Activated CD8-positive, alpha-beta memory T cell treated with anti-CD3 and anti-CD28 coated beads, Interleukin-2, amount 10 ng/mL, durations not matched to agents 7 days and 5 days (primary cell): ENCODE measurements around the gene STAC3. TPM values are rescaled to one million over a fixed set of nuclear protein-coding genes. Genes with fewer than 3 reads are reported as not detected.

Source experiments
- ATAC-seq: fragments of 150-1000 bp; cut with Tn5 transposase; one replicate; pipeline ENCODE4 v1.10.0; 2021; ENCODE audit warnings: moderate library complexity
- CTCF ChIA-PET: fragments of 350-600 bp; sonication (Branson Sonifier 250); formaldehyde crosslinking; loops from one replicate; lab custom pipeline; 2021; ENCODE audit warnings: antibody characterized with exemption; lab: Charles Lee
- DNase-seq: peaks from one replicate; pipeline ENCODE4 v3.0.0-alpha.2; 2020
- H3K27ac Mint-ChIP-seq: one replicate; pipeline ENCODE4 v1.8.0; 2021; ENCODE audit warnings: mild to moderate bottlenecking, mixed read lengths
- H3K27me3 Mint-ChIP-seq: one replicate; pipeline ENCODE4 v1.8.0; 2021; ENCODE audit warnings: mixed read lengths
- H3K36me3 Mint-ChIP-seq: one replicate; pipeline ENCODE4 v1.8.0; 2021; ENCODE audit warnings: mild to moderate bottlenecking, mixed read lengths
- H3K4me1 Mint-ChIP-seq: one replicate; pipeline ENCODE4 v1.8.0; 2021; ENCODE audit warnings: mixed read lengths
- H3K4me3 Mint-ChIP-seq: one replicate; pipeline ENCODE4 v1.8.0; 2021; ENCODE audit warnings: mild to moderate bottlenecking, moderate library complexity, mixed read lengths
- H3K9me3 Mint-ChIP-seq: one replicate; pipeline ENCODE4 v1.8.0; 2022; ENCODE audit warnings: low read depth, mixed read lengths
- total RNA-seq, 2 experiments: library from RNA; stranded (reverse); gene quantifications; one replicate each; pipeline ENCODE4 v1.2.3, GENCODE V29; 2021

STAC3 gene
- total RNA-seq, 2 experiments from 2014 or later: 5.4 to 10.0 TPM

GRCh38 chr12:57268264-57268663, 17.3 kb upstream of the STAC3 start:
- no peak for DNase-seq
- Mint-ChIP-seq H3K27me3 (no peaks in the 10 kb centered on the region), H3K36me3 (peaks cover 35% of the 10 kb centered on the region), H3K27ac (peak overlapping the region; percentile 34), H3K4me3 (no peak overlapping the region), H3K4me1 (peaks cover 11% of the 10 kb centered on the region), H3K9me3 (no peaks in the 10 kb centered on the region)
- ATAC-seq: no peak
- CTCF ChIA-PET: interaction anchor here (1.0 to 2.4 kb wide), 4 partner anchors 9 to 190 kb away, joined by 3 to 6 read pairs (median 4); partner anchors contain the start of gene INHBE

- ATAC-seq: no peak
- Mint-ChIP-seq H3K4me3 (no peak overlapping the region), H3K27me3 (no peaks in the 10 kb centered on the region), H3K9me3 (no peaks in the 10 kb centered on the region), H3K27ac (no peak overlapping the region), H3K4me1 (peaks cover 13% of the 10 kb centered on the region), H3K36me3 (peaks cover 30% of the 10 kb centered on the region)
- no peak for DNase-seq
- CTCF ChIA-PET: interaction anchor here (0.7 to 9.5 kb wide), 5 partner anchors 25 to 192 kb away, joined by 3 to 87 read pairs (median 39); partner anchors contain the start of genes GLI1 and INHBE
These were observed 15.7 kb upstream of the STAC3 start for GRCh38 chr12:57266681-57267080.

GRCh38 chr12:57263096-57263495, 12.1 kb upstream of the STAC3 start:
- no peaks in the 10 kb centered on the region for H3K9me3 Mint-ChIP-seq
- H3K27me3 Mint-ChIP-seq: no peaks in the 10 kb centered on the region
- peaks cover 9% of the 10 kb centered on the region for H3K4me1 Mint-ChIP-seq
- H3K4me3 Mint-ChIP-seq: no peak overlapping the region
- ATAC-seq (no peak), DNase-seq (no peak)
- peaks cover 14% of the 10 kb centered on the region for H3K36me3 Mint-ChIP-seq
- CTCF ChIA-PET: interaction anchor here (2.1 to 9.5 kb wide), 5 partner anchors 21 to 214 kb away, joined by 4 to 87 read pairs (median 39); partner anchors contain the start of genes GLI1 and INHBE
- no peak overlapping the region for H3K27ac Mint-ChIP-seq

DNA sequence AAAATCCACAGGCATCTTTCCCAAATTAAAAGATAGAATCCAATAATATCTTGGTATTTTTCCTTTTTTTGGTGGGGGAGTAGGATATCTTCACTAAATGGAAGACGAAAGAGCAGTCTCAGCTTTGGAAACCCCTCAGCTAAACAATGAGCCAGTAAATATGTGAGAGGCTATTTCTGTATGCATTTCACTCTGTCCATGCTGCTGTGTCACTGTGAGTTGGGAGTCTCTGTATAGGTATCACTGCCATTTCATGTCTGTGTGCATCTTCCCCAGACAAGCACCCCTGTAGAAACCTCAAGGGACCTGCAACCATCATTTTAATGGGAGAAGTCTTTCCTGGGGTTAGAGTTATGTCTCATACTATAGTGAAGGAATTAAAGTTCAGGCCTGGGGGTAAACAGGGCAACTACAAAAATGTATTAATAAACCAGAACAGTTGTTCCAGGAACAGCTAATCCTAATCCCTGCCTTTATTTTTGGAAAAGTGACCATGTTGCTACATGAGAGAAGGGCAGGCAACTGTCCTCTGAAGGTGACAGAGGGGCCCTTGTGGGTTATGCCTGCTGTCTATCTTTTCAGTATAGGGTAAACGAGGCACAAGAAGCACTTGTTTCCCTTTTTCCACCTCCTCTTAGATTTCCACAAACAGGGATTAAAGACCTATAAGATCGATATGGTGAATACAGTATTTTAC, 11.3 kb upstream of the STAC3 start:
- DNase-seq: no peak
- Mint-ChIP-seq H3K36me3 (peaks cover 13% of the 10 kb centered on the region), H3K9me3 (no peaks in the 10 kb centered on the region), H3K4me1 (peaks cover 8% of the 10 kb centered on the region), H3K27me3 (no peaks in the 10 kb centered on the region), H3K27ac (no peak overlapping the region), H3K4me3 (no peak overlapping the region)
- no peak for ATAC-seq
- CTCF ChIA-PET: interaction anchor here (0.9 to 9.5 kb wide), 6 partner anchors 12 to 196 kb away, joined by 3 to 87 read pairs (median 22); partner anchors contain the start of genes GLI1, INHBE, SHMT2 and STAC3

DNA sequence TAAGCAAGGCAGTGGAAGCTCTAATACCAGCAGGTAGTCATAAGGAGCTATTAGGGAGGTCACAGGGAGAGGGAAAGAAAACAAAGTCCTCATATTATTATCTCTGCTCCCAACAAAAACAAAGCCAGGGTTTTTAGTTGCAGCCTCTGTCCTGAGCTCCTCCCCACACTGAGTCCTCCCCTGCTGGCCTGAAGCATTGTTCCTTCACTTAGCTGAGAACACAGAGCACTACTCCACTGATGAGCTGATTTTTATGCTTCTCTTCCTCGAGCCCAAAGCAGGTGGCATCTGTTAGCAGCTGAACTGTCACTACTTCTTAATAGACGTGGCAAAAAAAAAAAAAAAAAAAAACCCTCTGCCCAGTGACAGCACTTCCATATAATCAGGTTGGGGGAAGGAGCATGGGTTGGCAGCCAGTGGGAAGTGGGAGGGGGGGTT, 10.5 kb upstream of the STAC3 start:
- Mint-ChIP-seq H3K27ac (no peak overlapping the region), H3K4me3 (no peak overlapping the region), H3K9me3 (no peaks in the 10 kb centered on the region), H3K27me3 (no peaks in the 10 kb centered on the region), H3K4me1 (peaks cover 8% of the 10 kb centered on the region), H3K36me3 (peaks cover 12% of the 10 kb centered on the region)
- ATAC-seq (no peak), DNase-seq (no peak)
- CTCF ChIA-PET: interaction anchor here (0.5 to 9.5 kb wide), 7 partner anchors 11 to 197 kb away, joined by 3 to 87 read pairs (median 5); partner anchors contain the start of genes GLI1, INHBE, SHMT2 and STAC3

DNA sequence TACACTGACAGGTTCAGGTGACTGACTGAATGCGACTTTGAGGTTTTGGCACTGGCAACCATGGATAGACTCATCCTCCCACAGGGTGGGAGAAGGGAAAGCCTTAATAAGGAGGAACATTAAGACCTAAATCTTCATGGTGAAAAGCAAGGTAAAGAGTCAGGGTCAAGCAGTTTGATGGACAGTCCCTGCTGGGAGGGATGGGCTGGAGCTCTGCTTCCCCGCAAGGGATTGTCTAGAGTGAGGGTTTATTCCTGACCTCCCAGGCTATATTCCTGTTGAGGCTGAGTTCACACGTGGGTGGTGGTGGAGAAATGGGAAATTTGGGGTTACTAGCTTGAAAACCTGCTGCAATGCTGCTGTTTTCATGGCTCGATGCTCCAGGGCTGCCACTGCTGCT, 9.4 kb upstream of the STAC3 start:
- peaks cover 8% of the 10 kb centered on the region for H3K4me1 Mint-ChIP-seq
- no peaks in the 10 kb centered on the region for H3K9me3 Mint-ChIP-seq
- no peak overlapping the region for H3K27ac Mint-ChIP-seq
- peaks cover 14% of the 10 kb centered on the region for H3K36me3 Mint-ChIP-seq
- ATAC-seq (no peak), DNase-seq (no peak)
- H3K27me3 Mint-ChIP-seq: no peaks in the 10 kb centered on the region
- CTCF ChIA-PET: interaction anchor here (0.5 to 9.5 kb wide), 4 partner anchors 18 to 542 kb away, joined by 3 to 87 read pairs (median 32); partner anchors contain the start of genes GLI1 and INHBE
- no peak overlapping the region for H3K4me3 Mint-ChIP-seq

GRCh38 chr12:57258977-57259970, 8.3 kb upstream of the STAC3 start:
- Mint-ChIP-seq H3K36me3 (peaks cover 14% of the 10 kb centered on the region), H3K9me3 (no peaks in the 10 kb centered on the region), H3K27me3 (no peaks in the 10 kb centered on the region), H3K27ac (no peak overlapping the region), H3K4me1 (peaks cover 8% of the 10 kb centered on the region), H3K4me3 (no peak overlapping the region)
- ATAC-seq (no peak), DNase-seq (no peak)
- CTCF ChIA-PET: interaction anchor here (0.5 to 9.5 kb wide), 4 partner anchors 17 to 541 kb away, joined by 3 to 87 read pairs (median 32); partner anchors contain the start of genes GLI1 and INHBE

GRCh38 chr12:57255916-57256315, 4.9 kb upstream of the STAC3 start:
- peaks cover 10% of the 10 kb centered on the region for H3K36me3 Mint-ChIP-seq

GRCh38 chr12:57254506-57255280, 3.7 kb upstream of the STAC3 start:
- Mint-ChIP-seq H3K4me3 (no peak overlapping the region), H3K36me3 (peaks cover 9% of the 10 kb centered on the region), H3K27me3 (no peaks in the 10 kb centered on the region), H3K9me3 (no peaks in the 10 kb centered on the region), H3K4me1 (no peaks in the 10 kb centered on the region), H3K27ac (no peak overlapping the region)
- CTCF ChIA-PET: interaction anchor here (0.7 to 2.3 kb wide), 4 partner anchors 12 to 204 kb away, joined by 3 to 12 read pairs (median 4); no protein-coding TSS in a partner anchor
- ATAC-seq (no peak), DNase-seq (no peak)

More at GRCh38 chr12:57255916-57256315, 4.9 kb upstream of the STAC3 start:
- CTCF ChIA-PET: interaction anchor here (2.0 to 2.3 kb wide), 2 partner anchors 42 to 203 kb away, joined by 6 to 12 read pairs; no protein-coding TSS in a partner anchor
- H3K4me1 Mint-ChIP-seq: no peaks in the 10 kb centered on the region
- H3K27ac Mint-ChIP-seq: no peak overlapping the region
- no peaks in the 10 kb centered on the region for H3K27me3 Mint-ChIP-seq
- no peak overlapping the region for H3K4me3 Mint-ChIP-seq
- H3K9me3 Mint-ChIP-seq: no peaks in the 10 kb centered on the region
- DNase-seq: no peak
- no peak for ATAC-seq

DNA sequence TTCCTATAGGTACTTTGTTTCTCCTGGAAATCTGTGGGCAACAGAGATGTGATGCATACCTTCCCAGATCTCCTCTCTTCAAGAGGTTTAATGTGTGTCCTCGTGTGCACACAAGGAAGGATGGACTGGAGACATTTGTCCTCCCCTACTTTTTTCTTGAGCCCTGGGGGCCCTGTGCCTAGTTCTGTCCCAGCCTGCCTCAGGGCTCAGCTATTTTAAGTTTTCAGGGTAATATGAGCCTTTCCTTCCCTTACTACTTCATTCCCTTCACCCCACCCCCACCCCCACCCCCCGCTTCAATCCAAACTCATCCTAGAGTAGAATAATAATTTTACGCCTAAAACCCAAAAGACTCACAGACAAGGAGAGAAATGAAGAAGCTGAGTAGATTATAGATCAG, 446 bp downstream of the STAC3 start:
- Mint-ChIP-seq H3K27me3 (no peaks in the 10 kb centered on the region), H3K36me3 (peaks cover 4% of the 10 kb centered on the region), H3K4me3 (no peak overlapping the region), H3K4me1 (peaks cover 11% of the 10 kb centered on the region), H3K27ac (no peak overlapping the region), H3K9me3 (no peaks in the 10 kb centered on the region)
- ATAC-seq: no peak
- no peak for DNase-seq
- CTCF ChIA-PET: interaction anchor here (1.1 to 19.2 kb wide), 6 partner anchors 9 to 202 kb away, joined by 3 to 647 read pairs (median 5); partner anchors contain the start of gene NXPH4

DNA sequence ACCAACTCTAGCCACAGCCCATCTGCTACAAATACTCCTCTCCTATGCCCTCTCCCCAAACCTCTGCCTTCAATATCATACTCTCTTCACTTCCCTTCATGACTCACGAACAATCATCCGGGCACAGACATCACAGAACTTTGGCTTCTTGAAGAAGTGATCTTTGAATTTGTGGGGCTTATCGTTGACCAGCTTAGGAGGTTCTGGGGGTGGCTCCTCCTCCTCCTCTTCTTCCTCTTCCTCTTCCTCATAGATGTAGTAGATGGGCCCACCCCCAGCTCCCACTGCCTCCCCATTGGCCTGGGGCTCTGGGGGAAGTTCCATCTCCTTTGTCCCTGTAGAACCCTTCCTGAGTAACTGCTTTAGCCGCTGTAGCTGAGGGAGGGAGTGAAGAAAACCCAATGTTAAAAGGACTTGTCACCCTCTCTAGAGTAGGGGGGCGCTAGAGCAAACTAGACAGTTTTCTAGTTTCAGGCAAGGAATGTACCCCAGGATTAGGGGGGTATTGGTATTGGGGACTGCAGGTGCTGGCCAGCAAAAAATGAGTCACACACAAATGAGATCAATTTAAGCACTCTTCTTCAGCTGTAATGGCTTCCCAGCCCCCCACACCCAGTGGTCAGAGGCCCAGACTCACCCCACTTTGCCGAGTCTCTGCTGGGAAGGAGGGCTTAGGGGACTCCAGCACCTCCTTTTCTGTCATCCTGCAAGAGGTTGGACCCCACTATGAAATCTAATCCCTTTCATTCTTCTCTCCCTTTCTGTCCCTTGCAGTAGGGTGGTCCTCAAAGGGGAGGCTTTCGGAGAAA, 1.8 kb downstream of the STAC3 start:
- Mint-ChIP-seq H3K27me3 (no peaks in the 10 kb centered on the region), H3K27ac (peak overlapping the region; percentile 36), H3K4me1 (peaks cover 11% of the 10 kb centered on the region), H3K4me3 (peak overlapping the region; percentile 61), H3K9me3 (no peaks in the 10 kb centered on the region), H3K36me3 (peaks cover 4% of the 10 kb centered on the region)
- no peak for DNase-seq
- ATAC-seq: peak; percentile 56
- CTCF ChIA-PET: interaction anchor here (0.5 to 19.2 kb wide), 8 partner anchors 8 to 1243 kb away, joined by 3 to 647 read pairs (median 4); partner anchors contain the start of gene NXPH4
